GM19239 (cell line): ENCODE measurements around the gene ANTXRL.
"Not testable (repeated sequence)": the region's sequence is repeated elsewhere in the genome, so short reads cannot be mapped to it uniquely, and the experiment has no call there.

Source experiments
- DNase-seq: peaks from one replicate; pipeline ENCODE4 v3.0.0; 2011; ENCODE audit warnings: low spot score; ENCODE audit not compliant: insufficient read length
- FAIRE-seq: peaks from 2 replicates; lab custom pipeline; 2011; peaks lifted over from hg19 to GRCh38; lab: Jason Lieb, UNC

ANTXRL gene

GRCh38 chr10:46291817-46292572 is 5.2 kb downstream of the ANTXRL start:
- DNase-seq (no peak), FAIRE-seq (no peak)

- DNase-seq (no peak), FAIRE-seq (no peak)
Observed at GRCh38 chr10:46292573-46293023, 5.8 kb downstream of the ANTXRL start.

- FAIRE-seq = no peak
- no peak for DNase-seq
Observed at GRCh38 chr10:46293228-46293627, 6.4 kb downstream of the ANTXRL start.

GRCh38 chr10:46293832-46294640 is 7.2 kb downstream of the ANTXRL start:
- DNase-seq (no peak), FAIRE-seq (no peak)

GRCh38 chr10:46294641-46295220 is 7.9 kb downstream of the ANTXRL start:
- FAIRE-seq = no peak
- DNase-seq = no peak

GRCh38 chr10:46295350-46296010 is 8.7 kb downstream of the ANTXRL start:
- not testable (repeated sequence) for DNase-seq, FAIRE-seq

GRCh38 chr10:46296086-46296485 is 9.3 kb downstream of the ANTXRL start:
- not testable (repeated sequence) for FAIRE-seq, DNase-seq

- FAIRE-seq = no peak
- DNase-seq = no peak
Observed at GRCh38 chr10:46296641-46297141, 9.9 kb downstream of the ANTXRL start.

- FAIRE-seq (no peak), DNase-seq (no peak)
Observed at GRCh38 chr10:46297406-46298204, 10.8 kb downstream of the ANTXRL start.

GRCh38 chr10:46298477-46299285 is 11.9 kb downstream of the ANTXRL start:
- DNase-seq (no peak), FAIRE-seq (no peak)

GRCh38 chr10:46299286-46299535 is 12.4 kb downstream of the ANTXRL start:
- no peak for DNase-seq
- no peak for FAIRE-seq

GRCh38 chr10:46299536-46300369 is 13.0 kb downstream of the ANTXRL start:
- DNase-seq (no peak), FAIRE-seq (no peak)

GRCh38 chr10:46300370-46300711 is 13.5 kb downstream of the ANTXRL start:
- FAIRE-seq = not testable (repeated sequence)

GRCh38 chr10:46301056-46301645 is 14.4 kb downstream of the ANTXRL start:
- FAIRE-seq (no peak), DNase-seq (no peak)

More at GRCh38 chr10:46300370-46300711, 13.5 kb downstream of the ANTXRL start:
- DNase-seq = not testable (repeated sequence)

- DNase-seq (no peak), FAIRE-seq (no peak)
Observed at GRCh38 chr10:46301721-46302479, 15.1 kb downstream of the ANTXRL start.

- not testable (repeated sequence) for FAIRE-seq, DNase-seq
Observed at GRCh38 chr10:46302765-46303352, 16.1 kb downstream of the ANTXRL start.

GRCh38 chr10:46304062-46304461 is 17.3 kb downstream of the ANTXRL start:
- FAIRE-seq = no peak

More at GRCh38 chr10:46304062-46304461, 17.3 kb downstream of the ANTXRL start:
- DNase-seq = no peak
